ENCODE results near the gene MYCBP2. TPM values are rescaled to one million over a fixed set of nuclear protein-coding genes. Genes with fewer than 3 reads are reported as not detected.

MYCBP2 gene
- polyA plus RNA-seq, 1 of the 3 experiments (the other 2 are of a cell fraction) = 18.5 TPM

DNA sequence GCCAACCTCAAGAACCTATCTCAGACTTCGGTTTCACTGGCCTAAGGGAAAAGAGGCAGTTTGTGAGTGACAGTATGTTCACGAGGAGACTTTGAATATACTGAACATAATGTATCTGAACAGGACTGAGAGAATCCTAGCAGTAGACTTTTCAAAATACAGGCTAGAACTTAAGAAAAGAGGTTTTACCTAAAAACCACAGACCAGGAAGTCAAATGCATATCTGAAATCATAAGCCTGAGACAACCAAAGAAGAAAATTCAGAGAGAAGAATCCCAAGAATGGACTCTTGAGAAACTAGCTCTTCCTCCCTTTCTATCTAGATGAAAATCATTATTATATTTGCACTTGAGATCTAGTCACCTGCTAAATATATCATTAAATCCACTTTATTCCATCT, 17.6 kb downstream of the MYCBP2 start:
- no peak overlapping the region for H3K4me2 ChIP-seq
- ChIA-PET POLR2A (no interaction called here), CTCF (no interaction called here)
- H3K9me3 ChIP-seq = no peaks in the 10 kb centered on the region
- DNase-seq = no peak
- H2AFZ ChIP-seq (ENCODE audit: low read depth) = no peak overlapping the region
- H3K79me2 ChIP-seq (ENCODE audit: insufficient read depth) = peaks cover 91% of the 10 kb centered on the region
- no peaks in the 10 kb centered on the region for H3K27me3 ChIP-seq (ENCODE audit: insufficient read depth)
- no peak overlapping the region for H3K4me3 ChIP-seq (ENCODE audit: low read depth in 2 of 2, low read length in 1 of 2)
- H3K4me1 ChIP-seq (ENCODE audit: control insufficient read depth in 1 of 2, insufficient read depth in 2 of 2, low read depth in 1 of 2, low read length in 1 of 2) = peaks cover 0 to 4% of the 10 kb centered on the region in 2 experiments; a peak in 3 of 4 replicates
- H3K27ac ChIP-seq (ENCODE audit: low read depth in 2 of 2, low read length in 1 of 2) = no peak overlapping the region
- no peak overlapping the region for H3K9ac ChIP-seq
- H3F3A ChIP-seq (replicated peaks; ENCODE audit: insufficient read depth) = peaks cover 10% of the 10 kb centered on the region
- 98% methylated on average over 2 of the region's 2 CpGs for WGBS (ENCODE audit: low lambda C conversion rate)
- peaks cover 8% of the 10 kb centered on the region for H4K20me1 ChIP-seq (ENCODE audit: insufficient read depth)
- H3K36me3 ChIP-seq (replicated peaks in 1 of 2; ENCODE audit: control insufficient read depth in 1 of 2, insufficient read depth in 2 of 2, low read length in 1 of 2) = peaks cover 0 to 6% of the 10 kb centered on the region in 2 experiments
- H3K9me2 ChIP-seq = no peaks in the 10 kb centered on the region
- TF ChIP-seq, protein P1, sequence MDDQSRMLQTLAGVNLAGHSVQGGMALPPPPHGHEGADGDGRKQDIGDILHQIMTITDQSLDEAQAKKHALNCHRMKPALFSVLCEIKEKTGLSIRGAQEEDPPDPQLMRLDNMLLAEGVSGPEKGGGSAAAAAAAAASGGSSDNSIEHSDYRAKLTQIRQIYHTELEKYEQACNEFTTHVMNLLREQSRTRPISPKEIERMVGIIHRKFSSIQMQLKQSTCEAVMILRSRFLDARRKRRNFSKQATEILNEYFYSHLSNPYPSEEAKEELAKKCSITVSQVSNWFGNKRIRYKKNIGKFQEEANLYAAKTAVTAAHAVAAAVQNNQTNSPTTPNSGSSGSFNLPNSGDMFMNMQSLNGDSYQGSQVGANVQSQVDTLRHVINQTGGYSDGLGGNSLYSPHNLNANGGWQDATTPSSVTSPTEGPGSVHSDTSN (IDR thresholded peaks at IDR 0.05) = no peak
- TF ChIP-seq TCF12 (IDR thresholded peaks at IDR 0.05) (no peak), RFX5 (IDR thresholded peaks at IDR 0.05; ENCODE audit: low read length) (no peak), GABPA (IDR thresholded peaks at IDR 0.05; ENCODE audit: low read depth) (no peak), FOSL2 (IDR thresholded peaks at IDR 0.05; ENCODE audit: borderline replicate concordance, low read depth) (no peak), NRF1 (IDR thresholded peaks at IDR 0.05; ENCODE audit: low read depth, low read length) (no peak), SIN3A (IDR thresholded peaks at IDR 0.05; ENCODE audit: borderline replicate concordance, low read depth, low read length) (no peak), NFIC (IDR thresholded peaks at IDR 0.05; ENCODE audit: borderline replicate concordance) (no peak), POLR2AphosphoS5 (IDR thresholded peaks at IDR 0.05; ENCODE audit: low read depth, low read length) (no peak), CHD2 (IDR thresholded peaks at IDR 0.05; ENCODE audit: low read length, partially characterized antibody) (no peak), FOXJ3 (CRISPR knock-in tag; IDR thresholded peaks at IDR 0.05) (no peak)
- TF ChIP-seq, protein P2, sequence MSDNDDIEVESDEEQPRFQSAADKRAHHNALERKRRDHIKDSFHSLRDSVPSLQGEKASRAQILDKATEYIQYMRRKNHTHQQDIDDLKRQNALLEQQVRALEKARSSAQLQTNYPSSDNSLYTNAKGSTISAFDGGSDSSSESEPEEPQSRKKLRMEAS (IDR thresholded peaks at IDR 0.05; ENCODE audit: low read depth) = no peak
- TF ChIP-seq, protein P3, sequence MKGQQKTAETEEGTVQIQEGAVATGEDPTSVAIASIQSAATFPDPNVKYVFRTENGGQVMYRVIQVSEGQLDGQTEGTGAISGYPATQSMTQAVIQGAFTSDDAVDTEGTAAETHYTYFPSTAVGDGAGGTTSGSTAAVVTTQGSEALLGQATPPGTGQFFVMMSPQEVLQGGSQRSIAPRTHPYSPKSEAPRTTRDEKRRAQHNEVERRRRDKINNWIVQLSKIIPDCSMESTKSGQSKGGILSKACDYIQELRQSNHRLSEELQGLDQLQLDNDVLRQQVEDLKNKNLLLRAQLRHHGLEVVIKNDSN (IDR thresholded peaks at IDR 0.05; ENCODE audit: borderline replicate concordance, low read depth) = no peak
- TF ChIP-seq, protein P4, sequence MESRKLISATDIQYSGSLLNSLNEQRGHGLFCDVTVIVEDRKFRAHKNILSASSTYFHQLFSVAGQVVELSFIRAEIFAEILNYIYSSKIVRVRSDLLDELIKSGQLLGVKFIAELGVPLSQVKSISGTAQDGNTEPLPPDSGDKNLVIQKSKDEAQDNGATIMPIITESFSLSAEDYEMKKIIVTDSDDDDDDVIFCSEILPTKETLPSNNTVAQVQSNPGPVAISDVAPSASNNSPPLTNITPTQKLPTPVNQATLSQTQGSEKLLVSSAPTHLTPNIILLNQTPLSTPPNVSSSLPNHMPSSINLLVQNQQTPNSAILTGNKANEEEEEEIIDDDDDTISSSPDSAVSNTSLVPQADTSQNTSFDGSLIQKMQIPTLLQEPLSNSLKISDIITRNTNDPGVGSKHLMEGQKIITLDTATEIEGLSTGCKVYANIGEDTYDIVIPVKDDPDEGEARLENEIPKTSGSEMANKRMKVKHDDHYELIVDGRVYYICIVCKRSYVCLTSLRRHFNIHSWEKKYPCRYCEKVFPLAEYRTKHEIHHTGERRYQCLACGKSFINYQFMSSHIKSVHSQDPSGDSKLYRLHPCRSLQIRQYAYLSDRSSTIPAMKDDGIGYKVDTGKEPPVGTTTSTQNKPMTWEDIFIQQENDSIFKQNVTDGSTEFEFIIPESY (IDR thresholded peaks at IDR 0.05; ENCODE audit: borderline replicate concordance, low read depth) = no peak

DNA sequence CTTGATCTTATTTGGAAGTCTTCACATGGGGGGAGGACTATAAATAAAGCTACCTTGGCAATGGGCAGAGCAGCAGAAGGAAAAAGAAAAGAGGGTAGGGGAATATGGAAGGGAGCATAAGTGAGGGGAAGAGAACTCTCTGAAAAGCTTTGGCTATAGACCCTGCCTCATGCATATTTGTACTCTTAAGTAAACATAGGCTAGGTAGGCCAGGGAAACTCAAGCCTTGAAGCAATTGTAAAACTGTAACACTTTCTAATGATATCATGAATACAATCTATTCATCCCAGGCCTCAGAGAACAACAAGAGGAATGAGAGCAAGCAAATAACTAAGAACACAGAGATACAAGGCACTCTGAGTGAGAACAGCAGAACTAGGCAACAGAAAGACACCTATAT, 20.4 kb downstream of the MYCBP2 start:
- H3K79me2 ChIP-seq (ENCODE audit: insufficient read depth) = peaks cover 89% of the 10 kb centered on the region
- no peak overlapping the region for H3K9ac ChIP-seq
- H3K4me3 ChIP-seq (ENCODE audit: low read depth in 2 of 2, low read length in 1 of 2) = no peak overlapping the region
- H4K20me1 ChIP-seq (ENCODE audit: insufficient read depth) = peaks cover 4% of the 10 kb centered on the region
- peaks cover 0 to 7% of the 10 kb centered on the region in 2 experiments for H3K36me3 ChIP-seq (replicated peaks in 1 of 2; ENCODE audit: control insufficient read depth in 1 of 2, insufficient read depth in 2 of 2, low read length in 1 of 2)
- H3K4me1 ChIP-seq (ENCODE audit: control insufficient read depth in 1 of 2, insufficient read depth in 2 of 2, low read depth in 1 of 2, low read length in 1 of 2) = peaks cover 0 to 4% of the 10 kb centered on the region in 2 experiments; a peak in 3 of 4 replicates
- H3K27me3 ChIP-seq (ENCODE audit: insufficient read depth) = no peaks in the 10 kb centered on the region
- no peaks in the 10 kb centered on the region for H3K9me3 ChIP-seq
- H3K9me2 ChIP-seq = no peaks in the 10 kb centered on the region
- H2AFZ ChIP-seq (ENCODE audit: low read depth) = no peak overlapping the region
- CTCF ChIA-PET = interaction anchor here (0.9 to 1.6 kb wide), 2 partner anchors 11 to 172 kb away, joined by 3 to 6 read pairs; no protein-coding TSS in a partner anchor
- peaks cover 10% of the 10 kb centered on the region for H3F3A ChIP-seq (replicated peaks; ENCODE audit: insufficient read depth)
- no peak for DNase-seq
- POLR2A ChIA-PET = no interaction called here
- no peak overlapping the region for H3K27ac ChIP-seq (ENCODE audit: low read depth in 2 of 2, low read length in 1 of 2)
- no peak overlapping the region for H3K4me2 ChIP-seq
- no peak for TF ChIP-seq SIN3A (IDR thresholded peaks at IDR 0.05; ENCODE audit: borderline replicate concordance, low read depth, low read length)
- TF ChIP-seq, protein P1 (IDR thresholded peaks at IDR 0.05) = no peak
- TF ChIP-seq, protein P2 (IDR thresholded peaks at IDR 0.05; ENCODE audit: low read depth) = no peak
- no peak for TF ChIP-seq MXI1 (IDR thresholded peaks at IDR 0.05; ENCODE audit: low read depth, low read length)
- TF ChIP-seq, protein P5, sequence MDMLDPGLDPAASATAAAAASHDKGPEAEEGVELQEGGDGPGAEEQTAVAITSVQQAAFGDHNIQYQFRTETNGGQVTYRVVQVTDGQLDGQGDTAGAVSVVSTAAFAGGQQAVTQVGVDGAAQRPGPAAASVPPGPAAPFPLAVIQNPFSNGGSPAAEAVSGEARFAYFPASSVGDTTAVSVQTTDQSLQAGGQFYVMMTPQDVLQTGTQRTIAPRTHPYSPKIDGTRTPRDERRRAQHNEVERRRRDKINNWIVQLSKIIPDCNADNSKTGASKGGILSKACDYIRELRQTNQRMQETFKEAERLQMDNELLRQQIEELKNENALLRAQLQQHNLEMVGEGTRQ (IDR thresholded peaks at IDR 0.05; ENCODE audit: borderline replicate concordance, low read depth, low read length) = no peak
- no peak for TF ChIP-seq NRF1 (IDR thresholded peaks at IDR 0.05; ENCODE audit: low read depth, low read length)
- no peak for TF ChIP-seq FOXM1 (IDR thresholded peaks at IDR 0.05; ENCODE audit: low read depth)
- no peak for TF ChIP-seq CHD2 (IDR thresholded peaks at IDR 0.05; ENCODE audit: low read length, partially characterized antibody)
- TF ChIP-seq, protein P3 (IDR thresholded peaks at IDR 0.05; ENCODE audit: borderline replicate concordance, low read depth) = no peak
- no peak for TF ChIP-seq EZH2phosphoT487 (IDR thresholded peaks at IDR 0.05; ENCODE audit: borderline replicate concordance, low read depth)
- no peak for TF ChIP-seq GATA2 (CRISPR knock-in tag; IDR thresholded peaks at IDR 0.05)
- no peak for TF ChIP-seq ELF1 (IDR thresholded peaks at IDR 0.05)
- no peak for TF ChIP-seq FOSL2 (IDR thresholded peaks at IDR 0.05; ENCODE audit: borderline replicate concordance, low read depth)
